GM12873 (cell line): ENCODE measurements around the gene ADCYAP1.

Source experiments
- TF ChIP-seq, protein P1 (sequence below): IDR thresholded peaks from 2 replicates; pipeline ENCODE4 v1.5.1; 2012; ENCODE audit warnings: low read depth, mild to moderate bottlenecking, moderate library complexity, low read length, control low read depth; ENCODE audit not compliant: insufficient read depth; ENCODE audit errors: missing control alignments

ADCYAP1 gene

DNA sequence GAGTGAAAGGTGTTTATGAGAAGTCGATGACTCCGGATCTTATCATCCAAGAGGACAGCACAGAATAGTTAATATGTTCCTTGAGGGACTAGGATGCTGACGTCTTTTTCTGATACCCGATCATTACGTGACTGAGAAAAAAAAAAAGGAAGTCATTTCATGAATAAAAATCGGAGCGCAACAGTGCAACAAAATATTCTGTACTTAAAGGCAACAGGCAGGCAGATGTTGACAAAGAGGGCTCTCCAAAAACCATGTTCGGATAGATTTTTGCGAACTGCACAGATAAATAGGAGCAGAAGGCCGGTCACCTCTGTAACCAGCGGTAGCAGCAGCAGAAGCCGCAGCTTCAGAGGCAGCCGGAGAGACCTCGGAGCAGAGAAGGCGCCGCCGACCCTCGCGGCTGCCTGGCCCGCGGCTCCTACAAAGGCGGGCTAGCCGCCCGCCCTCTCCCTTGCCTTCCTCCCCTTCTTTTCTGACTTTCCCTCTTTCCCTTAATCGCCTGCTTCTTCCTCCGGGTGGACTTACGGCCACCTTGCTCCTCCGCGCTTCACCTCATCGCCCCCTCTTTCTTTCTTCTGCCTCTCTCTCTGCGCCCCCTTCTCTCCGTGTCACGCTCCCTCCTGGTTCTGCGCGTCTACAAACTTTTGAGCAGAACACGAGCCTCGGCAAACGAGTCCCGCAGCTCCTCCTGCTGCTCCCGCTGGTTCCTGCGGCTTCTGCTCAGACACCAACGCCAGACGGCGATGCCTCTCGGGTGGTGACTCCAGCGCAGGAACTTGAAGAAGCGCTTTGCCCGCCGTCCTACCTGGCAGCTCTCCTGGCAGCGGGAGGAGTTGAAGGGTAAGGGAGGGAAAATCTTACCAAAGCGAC is at the start of gene ADCYAP1:
Gene ADCYAP1 (plus strand): TSS at position 654 of the 873 bp plus-strand sequence. CDS start 516 bp downstream, outside the sequence.
- TF ChIP-seq, protein P1, sequence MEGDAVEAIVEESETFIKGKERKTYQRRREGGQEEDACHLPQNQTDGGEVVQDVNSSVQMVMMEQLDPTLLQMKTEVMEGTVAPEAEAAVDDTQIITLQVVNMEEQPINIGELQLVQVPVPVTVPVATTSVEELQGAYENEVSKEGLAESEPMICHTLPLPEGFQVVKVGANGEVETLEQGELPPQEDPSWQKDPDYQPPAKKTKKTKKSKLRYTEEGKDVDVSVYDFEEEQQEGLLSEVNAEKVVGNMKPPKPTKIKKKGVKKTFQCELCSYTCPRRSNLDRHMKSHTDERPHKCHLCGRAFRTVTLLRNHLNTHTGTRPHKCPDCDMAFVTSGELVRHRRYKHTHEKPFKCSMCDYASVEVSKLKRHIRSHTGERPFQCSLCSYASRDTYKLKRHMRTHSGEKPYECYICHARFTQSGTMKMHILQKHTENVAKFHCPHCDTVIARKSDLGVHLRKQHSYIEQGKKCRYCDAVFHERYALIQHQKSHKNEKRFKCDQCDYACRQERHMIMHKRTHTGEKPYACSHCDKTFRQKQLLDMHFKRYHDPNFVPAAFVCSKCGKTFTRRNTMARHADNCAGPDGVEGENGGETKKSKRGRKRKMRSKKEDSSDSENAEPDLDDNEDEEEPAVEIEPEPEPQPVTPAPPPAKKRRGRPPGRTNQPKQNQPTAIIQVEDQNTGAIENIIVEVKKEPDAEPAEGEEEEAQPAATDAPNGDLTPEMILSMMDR: no peak

DNA sequence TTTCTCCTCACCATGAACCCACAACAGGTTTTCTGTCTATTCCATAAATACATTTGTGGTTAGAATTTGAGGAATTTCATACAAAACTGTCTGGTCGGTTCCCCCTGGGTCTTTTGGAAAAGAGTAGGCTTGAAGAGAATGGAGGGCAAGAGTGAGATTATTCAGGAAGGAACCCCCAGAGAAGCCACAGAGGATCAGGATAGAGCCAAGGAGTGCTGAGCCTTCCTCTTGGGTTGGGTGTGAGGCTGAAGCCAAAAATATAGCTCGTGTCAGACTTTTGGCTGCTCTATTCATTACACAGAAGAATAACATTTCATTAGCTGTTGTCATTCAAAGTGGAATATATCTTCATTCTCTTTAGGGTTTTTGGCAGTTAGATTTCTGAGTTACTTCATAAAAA is 46.7 kb upstream of the ADCYAP1 start:
- TF ChIP-seq, protein P1: no peak

DNA sequence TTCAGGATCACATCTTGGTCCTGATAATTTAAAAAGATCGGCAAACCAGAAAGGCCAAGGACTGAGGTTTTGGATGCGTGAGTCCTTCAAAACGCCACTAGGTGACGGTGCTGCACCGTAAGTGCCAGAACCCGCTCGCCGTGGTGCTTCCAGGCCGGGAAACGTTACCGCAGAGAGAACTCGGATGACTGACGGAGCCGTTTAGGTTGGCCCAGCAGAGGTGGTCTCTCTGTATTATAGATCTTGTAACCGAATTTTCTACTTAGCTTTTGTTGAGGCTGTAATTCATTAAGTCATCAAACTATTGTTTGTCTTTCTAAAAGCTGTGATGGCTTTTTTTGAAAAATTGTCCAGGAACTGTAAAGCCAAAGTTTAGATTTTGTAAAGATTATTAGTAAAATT is 39.8 kb upstream of the ADCYAP1 start:
- TF ChIP-seq, protein P1: peak; percentile 99

DNA sequence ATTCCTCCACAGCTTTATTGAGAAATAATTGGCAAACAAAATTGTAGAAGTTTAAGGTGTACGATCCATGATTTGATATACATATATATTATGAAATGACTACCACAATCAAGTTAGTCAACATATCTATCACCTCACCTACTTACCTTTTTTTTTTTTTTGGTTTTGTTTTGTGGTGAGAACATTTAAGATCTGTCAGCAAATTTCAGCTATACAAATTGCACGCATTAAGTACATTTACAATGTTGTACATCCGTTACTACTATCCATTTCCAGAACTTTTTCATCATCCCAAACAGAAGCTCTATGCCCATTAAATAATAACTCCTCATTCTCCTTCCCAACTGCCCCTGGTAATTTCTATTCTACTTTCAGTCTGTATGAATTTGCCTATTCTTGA is 37.4 kb upstream of the ADCYAP1 start:
- TF ChIP-seq, protein P1: no peak

DNA sequence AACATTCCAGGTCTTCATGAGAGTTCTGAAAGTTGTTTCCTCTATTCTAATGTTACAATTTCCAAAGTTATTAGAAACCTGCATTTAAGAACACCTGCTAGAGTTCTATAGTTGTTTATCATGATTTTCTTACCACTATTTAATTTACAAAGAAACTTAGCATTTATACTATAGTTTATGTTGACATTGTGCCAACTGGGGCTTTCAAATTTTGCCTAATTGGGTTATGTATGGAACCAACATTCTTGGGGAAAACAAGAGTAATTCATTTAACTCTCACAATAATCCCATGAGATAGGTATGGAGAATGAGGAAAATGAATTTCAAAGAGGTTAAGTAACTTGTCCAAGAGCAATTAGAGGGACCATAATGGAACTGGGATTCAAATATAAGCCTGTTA is 28.8 kb upstream of the ADCYAP1 start:
- TF ChIP-seq, protein P1: no peak

DNA sequence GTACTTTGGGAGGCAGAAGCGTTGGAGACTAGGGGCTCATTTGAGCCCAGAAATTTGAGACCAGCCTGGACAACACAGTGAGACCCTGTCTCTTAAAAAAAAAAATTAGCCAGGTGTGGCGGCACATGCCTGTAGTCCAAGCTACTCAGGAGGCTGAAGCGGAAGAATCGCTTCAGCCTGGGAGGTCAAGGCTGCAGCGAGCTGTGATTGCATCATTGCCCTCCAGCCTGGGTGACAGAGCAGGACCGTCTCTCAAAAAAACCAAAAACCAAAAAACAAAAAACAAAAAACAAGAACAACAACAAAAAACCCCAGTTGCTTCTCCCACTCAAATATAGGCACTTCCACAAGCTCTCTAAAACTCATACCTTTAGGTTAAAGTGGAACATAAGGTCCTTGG is 27.4 kb upstream of the ADCYAP1 start:
- TF ChIP-seq, protein P1: no peak

DNA sequence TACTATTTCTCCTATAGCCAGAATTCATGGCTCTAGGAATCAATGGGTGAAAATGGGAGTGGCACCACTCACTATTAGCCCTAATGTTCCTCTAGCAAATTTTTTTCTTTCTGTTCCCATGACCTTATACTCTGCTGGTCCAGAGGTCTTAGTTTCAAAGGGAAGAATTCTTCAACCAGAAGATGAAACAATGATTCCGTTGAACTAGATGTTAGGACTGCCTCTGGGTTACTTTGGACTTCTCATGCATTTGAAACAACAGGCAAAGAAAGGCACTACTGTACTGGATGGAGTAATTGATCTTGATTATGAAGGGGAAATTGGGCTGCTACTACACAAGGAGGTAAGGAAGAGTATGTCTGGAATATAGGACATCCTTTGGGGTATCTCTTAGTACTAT is 18.6 kb upstream of the ADCYAP1 start:
- TF ChIP-seq, protein P1: no peak
